ENCODE results near the gene KIAA1671. TPM values are rescaled to one million over a fixed set of nuclear protein-coding genes. Genes with fewer than 3 reads are reported as not detected.
A peak's percentile ranks its signal among the peaks of the same experiment; 100 is the strongest.

The KIAA1671 gene
- total RNA-seq, 6 experiments from 2014 or later: 1.3 to 5.0 (median 1.6) TPM

GRCh38 chr22:24962094-24962493 is 9.6 kb downstream of the KIAA1671 start:
- TF ChIP-seq CTCF (IDR thresholded peaks at IDR 0.05): no peak
- H3K27ac Mint-ChIP-seq: no peak overlapping the region
- no peaks in the 10 kb centered on the region for H3K4me1 Mint-ChIP-seq (ENCODE audit: low read depth)
- peaks cover 7% of the 10 kb centered on the region for H3K36me3 Mint-ChIP-seq (ENCODE audit: low read depth)
- H3K27me3 Mint-ChIP-seq (ENCODE audit: insufficient read depth): no peaks in the 10 kb centered on the region; the same call in none of the 2 replicates
- peaks cover 11% of the 10 kb centered on the region for H3K9me3 Mint-ChIP-seq
- DNase-seq: no peak
- no peak overlapping the region for H3K4me3 Mint-ChIP-seq

DNA sequence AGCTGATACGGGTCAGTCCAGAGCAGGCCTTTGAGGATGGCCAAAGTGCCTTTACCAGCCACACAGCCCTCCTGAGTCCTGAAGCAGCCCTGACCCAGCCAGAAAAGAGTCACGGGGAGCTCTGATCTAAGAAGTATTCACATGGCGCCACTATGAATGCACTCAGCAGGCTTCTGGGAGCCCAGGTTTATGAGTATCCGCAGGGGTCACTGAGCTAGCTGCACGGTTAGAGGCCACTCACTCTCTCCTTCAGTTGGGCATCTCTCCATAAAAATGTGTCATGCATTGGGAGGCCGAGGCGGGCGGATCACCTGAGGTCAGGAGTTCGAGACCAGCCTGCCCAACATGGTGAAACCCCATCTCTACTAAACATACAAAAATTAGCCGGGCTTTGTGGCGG is 10.3 kb downstream of the KIAA1671 start:
- no peak overlapping the region for H3K27ac Mint-ChIP-seq
- DNase-seq: no peak

DNA sequence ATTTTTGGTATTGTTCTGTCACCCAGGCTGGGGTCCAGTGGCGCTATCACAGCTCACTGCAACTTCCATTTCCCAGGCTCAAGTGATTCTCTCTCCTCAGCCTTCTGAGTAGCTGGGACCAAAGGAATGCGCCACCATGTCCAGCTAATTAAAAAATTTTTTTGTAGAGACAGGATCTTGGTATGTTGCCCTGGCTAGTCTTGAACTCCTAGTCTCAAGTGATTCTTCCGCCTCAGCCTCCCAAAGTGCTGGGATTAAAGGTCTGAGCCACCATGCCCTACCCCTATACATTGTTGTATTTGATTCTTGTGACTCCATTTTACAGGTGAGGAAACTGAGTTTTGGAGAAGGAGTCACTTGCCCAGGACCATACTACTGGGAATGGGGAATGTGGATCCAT is 11.9 kb downstream of the KIAA1671 start:
- H3K36me3 Mint-ChIP-seq (ENCODE audit: low read depth): peaks cover 7% of the 10 kb centered on the region
- H3K4me1 Mint-ChIP-seq (ENCODE audit: low read depth): peaks cover 13% of the 10 kb centered on the region
- peaks cover 18% of the 10 kb centered on the region for H3K9me3 Mint-ChIP-seq
- no peak overlapping the region for H3K27ac Mint-ChIP-seq
- H3K27me3 Mint-ChIP-seq (ENCODE audit: insufficient read depth): peaks cover 1% of the 10 kb centered on the region
- H3K4me3 Mint-ChIP-seq: no peak overlapping the region
- no peak for TF ChIP-seq CTCF (IDR thresholded peaks at IDR 0.05)
- DNase-seq: no peak

More for the DNA sequence above, 10.3 kb downstream of the KIAA1671 start:
- Mint-ChIP-seq H3K9me3 (peaks cover 14% of the 10 kb centered on the region), H3K4me1 (ENCODE audit: low read depth) (no peaks in the 10 kb centered on the region), H3K36me3 (ENCODE audit: low read depth) (peaks cover 7% of the 10 kb centered on the region), H3K27me3 (ENCODE audit: insufficient read depth) (no peaks in the 10 kb centered on the region; the same call in none of the 2 replicates), H3K4me3 (no peak overlapping the region)
- no peak for TF ChIP-seq CTCF (IDR thresholded peaks at IDR 0.05)

DNA sequence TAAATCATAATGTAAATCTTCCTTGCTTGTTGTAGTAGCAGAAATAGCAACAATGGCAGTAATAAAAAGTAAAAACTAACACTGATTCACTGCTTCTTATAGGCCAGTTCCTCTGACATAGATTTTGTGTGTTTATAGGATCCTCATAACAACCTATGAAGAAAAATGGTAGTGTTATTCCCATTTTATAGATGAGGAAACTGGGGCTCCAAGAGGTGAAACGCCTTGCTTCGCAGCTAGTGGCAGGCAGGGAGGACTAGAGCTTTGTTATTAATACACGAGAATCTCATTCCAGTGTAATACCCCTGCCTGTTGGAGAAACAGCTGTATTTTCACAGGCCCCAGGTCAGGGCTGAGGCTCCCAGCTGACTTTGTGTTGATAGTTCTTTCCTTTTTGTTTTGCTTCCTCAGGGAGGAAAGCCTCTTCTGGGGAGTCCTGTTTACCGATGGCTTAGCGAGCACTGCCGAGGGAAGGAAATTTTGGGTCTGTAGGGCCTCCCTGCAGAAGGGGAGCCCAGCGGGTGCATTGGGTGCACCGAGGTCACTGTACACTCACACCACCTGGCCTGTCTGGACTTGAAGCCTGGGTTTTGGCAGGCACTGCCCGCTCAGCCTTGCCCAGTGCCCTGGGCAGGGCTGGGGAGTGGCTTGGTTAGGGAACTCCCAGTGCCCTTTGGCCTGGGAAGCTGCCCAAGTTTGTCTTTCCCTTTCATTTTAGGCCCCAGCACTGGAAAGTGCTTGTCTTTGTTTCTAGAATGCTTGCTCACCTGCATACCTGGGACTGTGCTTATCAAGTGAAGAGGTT is 13.5 kb downstream of the KIAA1671 start:
- DNase-seq: no peak
- Mint-ChIP-seq H3K27ac (no peak overlapping the region), H3K27me3 (ENCODE audit: insufficient read depth) (peaks cover 1% of the 10 kb centered on the region), H3K4me3 (no peak overlapping the region), H3K9me3 (peaks cover 16% of the 10 kb centered on the region), H3K4me1 (ENCODE audit: low read depth) (peaks cover 25% of the 10 kb centered on the region), H3K36me3 (ENCODE audit: low read depth) (peaks cover 7% of the 10 kb centered on the region)
- TF ChIP-seq CTCF (IDR thresholded peaks at IDR 0.05): no peak

GRCh38 chr22:24968066-24968561 is 15.6 kb downstream of the KIAA1671 start:
- peaks cover 1% of the 10 kb centered on the region; the same call in 1 of the 2 replicates for H3K27me3 Mint-ChIP-seq (ENCODE audit: insufficient read depth)
- H3K27ac Mint-ChIP-seq: no peak overlapping the region
- no peak overlapping the region for H3K4me3 Mint-ChIP-seq
- peak; percentile 12 for DNase-seq
- no peaks in the 10 kb centered on the region; the same call in 1 of the 2 replicates for H3K36me3 Mint-ChIP-seq (ENCODE audit: low read depth)
- peaks cover 25% of the 10 kb centered on the region for H3K4me1 Mint-ChIP-seq (ENCODE audit: low read depth)
- peaks cover 9% of the 10 kb centered on the region; the same call in 1 of the 2 replicates for H3K9me3 Mint-ChIP-seq
- no peak for TF ChIP-seq CTCF (IDR thresholded peaks at IDR 0.05)

Data from HFFc6 (cell line).